GM10248 (cell line): ENCODE data around the gene POLRMT.

Experiments used
- CTCF ChIA-PET: fragments of 300-600 bp; sonication (Branson Sonifier 250); formaldehyde crosslinking; extraction: SDS; loops from one replicate; lab custom pipeline; 2021; ENCODE audit warnings: antibody characterized with exemption; lab: Yijun Ruan, JAX
- POLR2A ChIA-PET: fragments of 350-650 bp; sonication (Branson Sonifier 250); formaldehyde crosslinking; extraction: SDS; loops from one replicate; lab custom pipeline; 2020; ENCODE audit warnings: antibody characterized with exemption; lab: Yijun Ruan, JAX
- DNase-seq: peaks from one replicate; pipeline ENCODE4 v3.0.0; 2012; ENCODE audit errors: extremely low spot score
- CTCF ChIP-seq: IDR thresholded peaks from 2 replicates; pipeline ENCODE4 v1.5.1; 2012; ENCODE audit warnings: mild to moderate bottlenecking, low read depth; ENCODE audit errors: extremely low read depth, missing control alignments, control extremely low read depth

POLRMT gene

GRCh38 chr19:596263-596655 lies 37.1 kb downstream of the POLRMT start:
- DNase-seq = no peak
- CTCF ChIA-PET = interaction anchor here (1.1 to 1.2 kb wide), 2 partner anchors 11 to 16 kb away, joined by 3 read pairs; no protein-coding TSS in a partner anchor
- POLR2A ChIA-PET = no interaction called here
- TF ChIP-seq CTCF = no peak

- ChIA-PET CTCF (interaction anchor here (1.1 to 1.6 kb wide), 3 partner anchors 10 to 16 kb away, joined by 3 read pairs; no protein-coding TSS in a partner anchor), POLR2A (no interaction called here)
- no peak for DNase-seq
- no peak for TF ChIP-seq CTCF
Observed at GRCh38 chr19:595326-596262, 37.7 kb downstream of the POLRMT start.

- no peak for TF ChIP-seq CTCF
- no peak for DNase-seq
- POLR2A ChIA-PET = no interaction called here
- CTCF ChIA-PET = interaction anchor here (1.6 kb wide), 1 partner anchor 10 kb away, joined by 3 read pairs; no protein-coding TSS in a partner anchor
Observed at GRCh38 chr19:594265-594870, 39.0 kb downstream of the POLRMT start.

DNA sequence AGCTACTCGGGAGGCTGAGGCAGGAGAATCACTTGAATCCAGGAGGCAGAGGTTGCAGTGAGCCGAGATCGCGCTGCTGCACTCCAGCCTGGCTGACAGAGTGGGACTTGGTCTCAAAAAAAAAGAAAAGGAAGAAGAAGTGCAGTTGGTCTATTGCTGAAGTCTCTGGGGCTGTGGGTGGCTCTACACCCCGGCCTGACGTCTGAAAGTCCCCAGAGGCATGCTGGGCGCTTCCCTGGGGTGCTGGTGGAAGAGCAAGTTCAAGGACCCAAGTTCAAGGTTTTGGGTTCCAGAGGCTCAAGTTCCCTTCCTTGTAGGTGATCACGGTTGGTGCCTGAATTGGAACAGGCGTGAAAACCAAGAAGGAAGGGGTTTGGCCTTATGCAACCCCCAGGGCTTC lies 39.8 kb downstream of the POLRMT start:
- CTCF ChIA-PET = no interaction called here
- POLR2A ChIA-PET = no interaction called here
- DNase-seq = no peak
- TF ChIP-seq CTCF = no peak

GRCh38 chr19:593055-593454 lies 40.3 kb downstream of the POLRMT start:
- CTCF ChIA-PET = interaction anchor here (0.9 kb wide), 1 partner anchor 9 kb away, joined by 3 read pairs; no protein-coding TSS in a partner anchor
- POLR2A ChIA-PET = no interaction called here
- DNase-seq = no peak
- TF ChIP-seq CTCF = no peak

DNA sequence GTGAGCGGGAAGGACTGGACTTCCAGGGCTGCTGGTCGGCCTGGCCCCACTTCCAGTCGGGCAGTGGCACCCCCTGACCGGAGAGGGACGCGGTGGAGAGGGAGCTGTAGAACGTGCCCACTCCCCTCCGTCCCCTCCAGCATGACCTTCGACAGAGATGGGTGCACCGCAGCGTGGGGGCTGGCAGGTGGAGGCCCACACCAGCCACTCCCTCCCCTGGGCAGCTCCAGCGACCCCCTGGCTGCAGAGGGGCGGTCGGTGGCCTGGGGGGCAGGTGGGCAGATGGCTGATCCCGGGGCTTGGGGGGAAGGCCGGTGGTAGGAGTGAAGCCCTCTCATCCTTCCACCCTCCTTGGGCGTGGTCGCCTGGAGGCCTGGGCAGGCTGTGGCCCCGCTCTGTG lies 41.2 kb downstream of the POLRMT start:
- DNase-seq = no peak
- TF ChIP-seq CTCF = no peak
- POLR2A ChIA-PET = no interaction called here
- CTCF ChIA-PET = interaction anchor here (0.9 kb wide), 1 partner anchor 8 kb away, joined by 3 read pairs; no protein-coding TSS in a partner anchor
